ENCODE data around the gene ATAD3B.
"Not testable (repeated sequence)": the region's sequence is repeated elsewhere in the genome, so short reads cannot be mapped to it uniquely, and the experiment has no call there.

- TF ChIP-seq CTCF (IDR thresholded peaks at IDR 0.05; ENCODE audit: insufficient read depth, low read length, poor library complexity, severe bottlenecking); EZH2phosphoT487 (conservative IDR thresholded peaks at IDR 0.05; ENCODE audit: low read length): not testable (repeated sequence)
Observed at GRCh38 chr1:1472053-1472876, 700 bp downstream of the ATAD3B start.
